Psoas muscle (tissue), 8 donors: ENCODE data around the gene GTF2IRD1. TPM values are rescaled to one million over a fixed set of nuclear protein-coding genes. Genes with fewer than 3 reads are reported as not detected.
"Not testable (repeated sequence)": the region's sequence is repeated elsewhere in the genome, so short reads cannot be mapped to it uniquely, and the experiment has no call there.

Experiments used
- ATAC-seq, 4 donors: fragments of 200-7000 bp; cut with Tn5 transposase; one replicate each; pipeline ENCODE4 v1.9.1; 2020; ENCODE audit warnings: moderate library complexity in 3 of 4, mild to moderate bottlenecking in 2 of 4
- DNase-seq, 2 donors: peaks; one replicate each; pipeline ENCODE4 v3.0.0-alpha.2; 2020
- H3K27ac ChIP-seq: fragments of 200-600 bp; one replicate; pipeline ENCODE4 v1.8.0; 2022
- H3K27me3 ChIP-seq, 3 donors: fragments of 200-600 bp in 1 of 3; one replicate each; pipeline versions ENCODE4 v1.6.1 to v1.8.0; 2013 to 2022; ENCODE audit warnings: low read length in 2 of 3, mild to moderate bottlenecking in 2 of 3, moderate library complexity in 1 of 3; ENCODE audit not compliant: insufficient read depth in 3 of 3
- H3K36me3 ChIP-seq, 2 donors: fragments of 200-600 bp in 1 of 2; one replicate each; pipeline versions ENCODE4 v1.6.1 to v1.8.0; 2013 to 2022; ENCODE audit warnings: low read depth in 1 of 2, mild to moderate bottlenecking in 1 of 2, moderate library complexity in 1 of 2; ENCODE audit not compliant: insufficient read depth in 1 of 2
- H3K4me1 ChIP-seq: fragments of 200-600 bp; one replicate; pipeline ENCODE4 v1.8.0; 2022
- H3K4me3 ChIP-seq: fragments of 200-600 bp; one replicate; pipeline ENCODE4 v1.8.0; 2022; ENCODE audit warnings: mild to moderate bottlenecking
- H3K9me3 ChIP-seq: fragments of 200-600 bp; one replicate; pipeline ENCODE4 v1.8.0; 2022
- WGBS, 3 donors: extraction: QIAGEN DNeasy Blood & Tissue Kit; methylation state at CpG; one replicate each; pipeline versions ENCODE4 v1.1.6 to v1.1.7; 2013; 5-methylcytosine and 5-hydroxymethylcytosine counted together
- intact Hi-C, 2 donors: fragments of 100-400 bp; cut with DNase I; formaldehyde crosslinking; loops; one replicate each; pipeline versions ENCODE4 v1.11.0 to v1.14.2; 2022
- polyA plus RNA-seq, 3 donors: library from polyadenylated mRNA; stranded (reverse); fragments of 200-250 nt; gene quantifications; one replicate each; pipeline ENCODE4 v1.2.3, GENCODE V29; 2013
- total RNA-seq, 4 donors: library from RNA; stranded (reverse); fragmentation: NEBNext Ultra II Directional in 2 of 4; extraction: Animal tissue kit (Norgen Biotek cat#: 25700) in 2 of 4; gene quantifications; one replicate each; pipeline versions ENCODE4 v1.2.1 to v1.2.4, GENCODE V29; 2021 to 2023
- TF ChIP-seq, protein P1 (sequence below): fragments of 200-600 bp; IDR thresholded peaks from one replicate; pipeline ENCODE4 v1.8.0; 2022; ENCODE audit warnings: antibody characterized with exemption
- donor health status: healthy with polysubstance abuse.
- donor health status: DM: no; HTN: no; CAD: no; lungs with moderate emphysema.
- donor health status: Bipolar disorder and iron deficiency.
- donor health status: healthy.
- donor health status: DM: yes; HTN: yes; CAD: no.
- donor health status: DM: no; HTN: no; CAD: no.
- donor health status: DM: no; HTN: no; CAD: no.
- donor health status: DM: yes; HTN: yes; CAD: no.

GTF2IRD1 gene
- total and polyA plus RNA-seq, 7 donors = 40.5 to 149 (median 61.7) TPM

GRCh38 chr7:74542558-74543117 lies 88.9 kb downstream of the GTF2IRD1 start:
- H3K27ac ChIP-seq = peak overlapping the region; percentile 75
- H3K4me3 ChIP-seq = no peak overlapping the region
- DNase-seq = peak; percentile 33 to 71
- intact Hi-C loops = loop anchor here in 1 of 2 donors (10.0 kb wide), 1 partner anchor 128 kb away; no protein-coding TSS in a partner anchor
- peaks cover 11% of the 10 kb centered on the region for H3K4me1 ChIP-seq
- peaks cover 4% of the 10 kb centered on the region for H3K9me3 ChIP-seq
- 54 to 76% (median 61%) methylated on average over 9 of the region's 9 CpGs for WGBS, 3 donors
- TF ChIP-seq, protein P1, sequence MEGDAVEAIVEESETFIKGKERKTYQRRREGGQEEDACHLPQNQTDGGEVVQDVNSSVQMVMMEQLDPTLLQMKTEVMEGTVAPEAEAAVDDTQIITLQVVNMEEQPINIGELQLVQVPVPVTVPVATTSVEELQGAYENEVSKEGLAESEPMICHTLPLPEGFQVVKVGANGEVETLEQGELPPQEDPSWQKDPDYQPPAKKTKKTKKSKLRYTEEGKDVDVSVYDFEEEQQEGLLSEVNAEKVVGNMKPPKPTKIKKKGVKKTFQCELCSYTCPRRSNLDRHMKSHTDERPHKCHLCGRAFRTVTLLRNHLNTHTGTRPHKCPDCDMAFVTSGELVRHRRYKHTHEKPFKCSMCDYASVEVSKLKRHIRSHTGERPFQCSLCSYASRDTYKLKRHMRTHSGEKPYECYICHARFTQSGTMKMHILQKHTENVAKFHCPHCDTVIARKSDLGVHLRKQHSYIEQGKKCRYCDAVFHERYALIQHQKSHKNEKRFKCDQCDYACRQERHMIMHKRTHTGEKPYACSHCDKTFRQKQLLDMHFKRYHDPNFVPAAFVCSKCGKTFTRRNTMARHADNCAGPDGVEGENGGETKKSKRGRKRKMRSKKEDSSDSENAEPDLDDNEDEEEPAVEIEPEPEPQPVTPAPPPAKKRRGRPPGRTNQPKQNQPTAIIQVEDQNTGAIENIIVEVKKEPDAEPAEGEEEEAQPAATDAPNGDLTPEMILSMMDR = no peak
- no peaks in the 10 kb centered on the region for H3K27me3 ChIP-seq
- peaks cover 0 to 90% of the 10 kb centered on the region in 2 donors for H3K36me3 ChIP-seq
- ATAC-seq = peak; percentile 50 to 91 (median 63)

GRCh38 chr7:74544706-74545469 lies 91.2 kb downstream of the GTF2IRD1 start:
- Histone ChIP-seq H3K27ac (peak overlapping the region; percentile 9), H3K36me3 (peaks cover 0 to 89% of the 10 kb centered on the region in 2 donors), H3K9me3 (peaks cover 4% of the 10 kb centered on the region), H3K4me3 (no peak overlapping the region), H3K27me3 (no peaks in the 10 kb centered on the region), H3K4me1 (peaks cover 11% of the 10 kb centered on the region)
- 85 to 89% (median 86%) methylated on average over 12 of the region's 12 CpGs for WGBS, 3 donors
- intact Hi-C loops = loop anchor here in 1 of 2 donors (10.0 kb wide), 1 partner anchor 130 kb away; no protein-coding TSS in a partner anchor
- ATAC-seq (peak in 2 of 4 donors; percentile 33 to 43), DNase-seq (no peak)
- TF ChIP-seq, protein P1 = peak; percentile 27

- no peak overlapping the region for H3K27ac ChIP-seq
- TF ChIP-seq, protein P1 = no peak
- intact Hi-C loops = loop anchor here in 1 of 2 donors (10.0 kb wide), 1 partner anchor 131 kb away; no protein-coding TSS in a partner anchor
- 92 to 97% (median 94%) methylated on average over 7 to 8 of the region's 8 CpGs for WGBS, 3 donors
- ATAC-seq = peak in 1 of 4 donors; percentile 7
- H3K4me1 ChIP-seq = peaks cover 11% of the 10 kb centered on the region
- no peaks in the 10 kb centered on the region for H3K27me3 ChIP-seq
- DNase-seq = no peak
- H3K4me3 ChIP-seq = no peak overlapping the region
- peaks cover 0 to 80% of the 10 kb centered on the region in 2 donors for H3K36me3 ChIP-seq
- peaks cover 4% of the 10 kb centered on the region for H3K9me3 ChIP-seq
These were observed 92.2 kb downstream of the GTF2IRD1 start for GRCh38 chr7:74545921-74546320.

GRCh38 chr7:74553596-74554012 lies 99.9 kb downstream of the GTF2IRD1 start:
- peak overlapping the region; percentile 88 for H3K27ac ChIP-seq
- 43 to 50% (median 44%) methylated on average over 8 to 9 of the region's 10 CpGs for WGBS, 3 donors
- H3K27me3 ChIP-seq, H3K4me3 ChIP-seq, H3K9me3 ChIP-seq, intact Hi-C loops, H3K4me1 ChIP-seq: not testable (repeated sequence)
- peaks cover 0 to 55% of the 10 kb centered on the region in 2 donors for H3K36me3 ChIP-seq
- ATAC-seq (peak; percentile 89 to 98 (median 89)), DNase-seq (peak; percentile 47 to 80)

DNA sequence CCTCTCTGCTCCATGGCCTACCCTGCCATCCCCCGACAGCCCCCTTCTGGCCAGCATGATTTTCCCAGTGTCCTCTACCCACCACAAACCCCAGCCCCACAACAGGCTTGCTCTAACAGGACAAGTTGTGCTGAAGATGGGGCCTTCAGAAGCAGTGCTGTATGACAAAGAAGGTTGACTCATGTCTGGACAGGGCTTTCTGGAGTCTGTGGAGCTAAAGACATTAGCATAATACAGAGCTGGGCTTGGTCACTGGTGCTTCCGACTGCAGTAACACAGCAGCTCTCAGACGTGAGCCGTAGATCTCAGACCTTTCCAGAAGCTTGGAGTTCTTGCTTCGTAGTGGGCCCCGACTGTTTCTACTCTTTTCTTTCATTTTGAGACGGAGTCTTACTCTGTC lies 100.5 kb downstream of the GTF2IRD1 start:
- Histone ChIP-seq H3K36me3 (peaks cover 0 to 55% of the 10 kb centered on the region in 2 donors), H3K9me3 (no peaks in the 10 kb centered on the region), H3K27me3 (no peaks in the 10 kb centered on the region), H3K4me3 (no peak overlapping the region), H3K27ac (peak overlapping the region; percentile 88), H3K4me1 (peaks cover 9% of the 10 kb centered on the region)
- ATAC-seq (peak; percentile 47 to 60 (median 54)), DNase-seq (no peak)
- intact Hi-C loops = no loop called here
- TF ChIP-seq, protein P1 = no peak
- WGBS, 3 donors = 82 to 97% (median 90%) methylated on average over 7 of the region's 7 CpGs
